Gastroesophageal sphincter (tissue), 3 donors: ENCODE results near the gene RNU5B-1.

Source experiments
- CTCF ChIP-seq, 4 experiments: fragments of 200-600 bp in 2 of 4; fragments of 450-650 bp in 2 of 4; sonication (generic) in 1 of 4; IDR thresholded peaks; one replicate each; pipeline ENCODE4 v1.5.1; 2017 to 2019; ENCODE audit warnings: antibody characterized with exemption in 4 of 4, mild to moderate bottlenecking in 2 of 4, moderate library complexity in 2 of 4
- EP300 ChIP-seq: sonication (generic); formaldehyde crosslinking; IDR thresholded peaks from one replicate; pipeline ENCODE4 v1.6.1; 2017; ENCODE audit warnings: antibody characterized with exemption, mild to moderate bottlenecking
- POLR2A ChIP-seq, 2 donors: fragments of 450-650 bp; IDR thresholded peaks; one replicate each; pipeline ENCODE4 v1.6.1; 2017; ENCODE audit warnings: antibody characterized with exemption in 2 of 2, mild to moderate bottlenecking in 2 of 2, moderate library complexity in 1 of 2
- POLR2AphosphoS5 ChIP-seq: sonication (generic); formaldehyde crosslinking; IDR thresholded peaks from one replicate; pipeline ENCODE4 v1.6.1; 2017; ENCODE audit warnings: antibody characterized with exemption

GRCh38 chr15:65304381-65305149 is at the start of gene RNU5B-1:
- TF ChIP-seq POLR2AphosphoS5 = peak; percentile 100
- TF ChIP-seq POLR2A (IDR thresholded peaks at IDR 0.05) = peak; percentile 95 to 99
- peak; percentile 81 to 90 (median 84) for TF ChIP-seq CTCF (IDR thresholded peaks at IDR 0.05)
- TF ChIP-seq EP300 = no peak
